GM21717 (cell line): ENCODE results near the gene GPHA2.

Experiments
- ATAC-seq: cut with Tn5 transposase; IDR thresholded peaks from one replicate; pipeline ENCODE4 v1.9.1; 2021; ENCODE audit warnings: mild to moderate bottlenecking, moderate library complexity; ENCODE audit not compliant: unreplicated experiment

The GPHA2 gene

DNA sequence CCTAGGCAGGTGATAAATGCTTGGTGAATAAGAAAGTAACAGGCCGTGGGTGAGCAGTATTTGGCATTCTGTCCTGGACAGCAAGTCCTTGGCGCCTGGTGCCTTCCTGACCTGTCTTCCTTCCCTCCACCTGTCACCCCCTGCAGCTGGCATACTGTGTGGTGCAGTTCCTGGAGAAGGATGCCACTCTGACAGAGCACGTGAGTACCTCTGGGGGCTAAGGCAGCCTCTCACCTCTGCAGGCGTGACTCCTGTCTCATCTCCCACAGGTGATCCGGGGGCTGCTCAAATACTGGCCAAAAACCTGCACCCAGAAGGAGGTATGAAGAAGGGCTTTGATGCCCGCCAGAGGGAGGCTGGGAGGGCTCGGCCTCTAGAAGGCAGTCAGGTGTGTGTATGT lies 4.4 kb downstream of the GPHA2 start:
- no peak for ATAC-seq

DNA sequence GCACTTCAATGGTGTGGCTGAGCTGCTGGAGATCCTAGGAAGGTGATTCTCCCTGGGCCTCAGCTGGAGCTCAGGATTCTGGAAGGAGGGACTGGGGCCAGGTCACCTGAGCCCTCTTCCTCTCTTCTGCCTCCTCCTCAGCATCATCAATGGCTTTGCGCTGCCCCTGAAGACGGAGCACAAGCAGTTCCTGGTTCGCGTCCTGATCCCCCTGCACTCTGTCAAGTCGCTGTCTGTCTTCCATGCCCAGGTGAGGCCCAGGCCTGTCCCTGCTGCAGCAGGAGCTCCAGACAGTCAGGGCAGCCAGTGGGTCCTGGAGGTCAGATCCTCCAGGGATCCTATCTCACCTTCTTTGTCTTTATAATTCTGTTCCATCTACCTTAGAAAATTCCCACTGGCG lies 5.4 kb downstream of the GPHA2 start:
- ATAC-seq = no peak

DNA sequence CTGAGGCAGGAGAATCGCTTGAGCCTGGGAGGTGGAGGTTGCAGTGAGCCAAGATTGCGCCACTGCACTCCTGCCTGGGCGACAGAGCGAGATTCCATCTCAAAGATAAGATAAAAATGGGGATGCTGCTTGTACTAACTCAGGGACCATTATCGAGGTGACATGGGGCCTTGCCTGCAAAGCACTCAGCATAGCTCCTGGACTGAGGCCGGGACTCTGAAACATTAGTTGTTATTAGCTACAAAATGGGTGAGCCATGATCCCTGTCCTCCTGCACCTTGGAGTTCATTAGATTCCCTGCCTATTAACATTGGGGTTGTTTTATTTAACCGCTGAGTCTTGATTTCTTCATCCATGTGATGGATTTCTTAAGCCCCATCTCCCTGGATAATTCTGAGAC lies 6.1 kb downstream of the GPHA2 start:
- no peak for ATAC-seq

DNA sequence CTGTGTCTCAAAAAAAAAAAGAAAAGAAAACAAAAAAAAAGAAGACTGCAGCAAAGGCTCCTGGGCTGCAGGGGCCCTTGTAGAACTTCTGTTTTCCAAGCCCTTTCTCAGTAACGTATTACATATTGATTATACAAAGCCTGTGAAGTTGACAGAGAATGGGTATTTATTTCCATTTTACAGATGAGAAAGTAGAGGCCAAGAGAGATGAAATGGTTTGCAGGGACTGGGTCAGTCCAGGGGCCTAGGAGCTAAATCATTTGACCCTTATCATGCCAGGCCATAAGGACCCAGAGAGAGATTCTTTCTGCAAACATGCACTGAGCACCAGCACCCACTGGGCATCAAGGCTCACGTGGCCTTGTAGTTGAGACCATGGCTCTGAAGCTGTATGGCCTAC lies 6.7 kb downstream of the GPHA2 start:
- ATAC-seq = no peak

DNA sequence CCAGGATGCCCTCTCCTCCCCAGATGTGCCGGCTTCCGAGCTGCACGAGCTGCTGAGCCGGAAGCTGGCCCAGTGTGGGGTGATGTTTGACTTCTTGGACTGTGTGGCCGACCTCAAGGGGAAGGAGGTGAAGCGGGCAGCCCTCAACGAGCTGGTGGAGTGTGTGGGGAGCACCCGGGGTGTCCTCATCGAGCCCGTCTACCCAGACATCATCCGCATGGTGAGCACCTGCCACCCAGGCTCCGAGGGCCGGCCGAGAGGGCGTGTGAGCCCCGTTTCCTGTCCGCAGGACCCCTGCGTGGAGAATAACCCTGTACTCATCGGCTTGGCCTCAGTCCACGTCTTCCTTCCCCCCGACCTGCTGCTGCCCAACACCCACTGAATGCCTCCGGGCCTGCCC lies 9.0 kb downstream of the GPHA2 start:
- ATAC-seq = no peak

DNA sequence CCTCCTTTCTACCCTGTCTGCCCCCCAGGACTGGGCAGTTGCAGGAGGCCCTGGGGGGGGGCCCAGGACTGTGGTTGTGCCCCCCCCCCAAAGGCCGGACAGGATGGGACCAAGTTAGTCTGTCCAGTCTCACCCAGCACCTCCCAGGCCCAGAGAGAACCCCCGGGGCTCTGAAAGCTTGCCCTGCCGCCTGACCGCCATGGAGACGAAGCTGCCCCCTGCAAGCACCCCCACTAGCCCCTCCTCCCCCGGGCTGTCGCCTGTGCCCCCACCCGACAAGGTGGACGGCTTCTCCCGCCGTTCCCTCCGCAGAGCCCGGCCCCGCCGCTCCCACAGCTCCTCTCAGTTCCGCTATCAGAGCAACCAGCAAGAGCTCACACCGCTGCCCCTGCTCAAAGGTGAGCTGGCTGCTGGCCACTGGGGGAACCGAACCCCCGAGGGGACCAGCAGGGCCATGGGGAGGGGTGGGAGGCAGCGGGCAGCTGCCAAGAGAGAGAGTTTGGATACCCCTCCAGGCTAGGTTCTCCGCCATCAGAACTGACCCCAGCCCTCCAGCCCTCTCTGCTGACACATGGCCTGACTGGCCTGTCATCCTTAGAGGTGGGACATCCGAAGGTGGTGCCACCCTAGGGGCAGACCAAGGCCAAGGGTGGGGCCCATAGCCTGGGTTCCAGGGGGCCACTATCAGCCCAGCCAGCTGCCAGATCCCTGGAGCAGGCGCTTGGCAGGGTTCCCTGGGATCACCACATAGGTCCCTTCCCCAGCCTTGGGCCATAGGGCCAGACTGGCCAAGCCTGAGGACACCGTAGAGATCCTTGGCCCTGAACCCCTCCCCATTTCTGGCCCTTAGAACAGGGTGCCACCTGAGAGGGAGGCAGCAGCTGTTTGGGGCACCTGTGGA lies 9.9 kb downstream of the GPHA2 start:
- ATAC-seq = no peak

DNA sequence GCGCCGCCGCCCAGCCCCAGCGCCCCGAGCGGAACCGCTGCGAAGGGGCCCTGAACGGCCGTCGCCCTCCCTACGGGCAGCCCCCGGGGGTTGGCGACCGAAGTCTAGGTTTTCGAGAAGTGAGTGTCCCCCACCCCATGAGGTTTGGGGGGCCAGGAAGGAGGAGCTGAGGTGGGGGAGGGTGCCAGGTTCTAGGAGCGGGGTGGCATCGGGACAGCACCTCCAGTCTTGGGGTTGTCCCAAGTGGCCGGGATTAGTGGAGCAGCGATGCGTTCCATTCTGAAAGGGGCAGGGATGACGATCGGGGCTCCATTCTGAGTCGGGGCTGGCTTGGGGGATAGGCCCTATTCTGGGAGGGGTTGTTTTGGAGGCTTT lies 10.8 kb downstream of the GPHA2 start:
- no peak for ATAC-seq

DNA sequence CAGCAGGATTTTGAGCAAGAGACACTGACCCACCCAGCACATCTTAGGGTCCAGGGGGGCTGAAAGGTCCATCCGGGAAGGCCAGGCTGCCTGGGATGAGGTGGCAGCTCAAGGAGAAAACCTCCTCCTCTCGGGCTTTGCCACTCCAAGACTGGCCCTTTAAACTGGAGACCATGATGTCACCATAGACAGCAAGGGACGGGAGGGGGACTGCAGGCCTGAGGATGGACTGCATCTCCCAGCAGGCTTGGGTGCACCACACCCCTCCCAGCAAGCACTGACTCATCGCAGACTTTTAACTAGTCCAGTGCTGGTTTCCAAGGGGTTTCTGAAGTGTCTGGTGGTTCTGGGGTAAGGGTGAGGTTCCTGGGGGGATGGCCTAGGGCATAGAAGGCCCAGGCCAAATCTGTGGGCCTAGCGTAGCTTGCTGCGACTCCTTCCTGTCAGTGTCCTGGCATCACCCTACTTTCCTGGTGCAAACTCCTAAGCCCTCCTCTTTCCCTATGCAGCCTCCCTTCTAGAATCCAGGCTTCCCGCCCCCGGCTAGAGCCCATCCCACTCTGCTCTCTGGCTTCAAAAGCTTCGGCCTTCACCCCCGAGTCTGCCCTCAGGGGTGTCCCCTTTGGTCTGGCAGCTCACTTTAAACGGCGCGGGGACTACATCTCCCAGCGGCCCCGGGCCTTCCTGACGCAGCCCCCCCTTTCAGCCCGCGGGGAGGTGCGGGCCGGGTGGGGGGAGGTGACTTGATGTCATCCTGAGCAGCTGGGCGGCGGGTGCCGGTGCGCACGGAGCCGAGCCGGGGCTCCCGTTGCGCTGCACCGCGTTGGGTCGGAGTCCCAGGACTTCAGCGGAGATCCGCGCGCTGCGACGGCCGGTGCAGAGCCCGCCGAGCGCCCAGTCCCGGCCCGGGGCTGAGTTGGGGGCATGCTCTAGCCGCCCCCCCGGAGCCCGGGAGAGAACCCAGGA lies 11.5 kb downstream of the GPHA2 start, which contains the start of gene PPP2R5B:
TSS of gene PPP2R5B (plus strand) at position 746 of the 966 bp plus-strand sequence. CDS start 1,046 bp downstream, outside the sequence.
- peak; percentile 65 for ATAC-seq

DNA sequence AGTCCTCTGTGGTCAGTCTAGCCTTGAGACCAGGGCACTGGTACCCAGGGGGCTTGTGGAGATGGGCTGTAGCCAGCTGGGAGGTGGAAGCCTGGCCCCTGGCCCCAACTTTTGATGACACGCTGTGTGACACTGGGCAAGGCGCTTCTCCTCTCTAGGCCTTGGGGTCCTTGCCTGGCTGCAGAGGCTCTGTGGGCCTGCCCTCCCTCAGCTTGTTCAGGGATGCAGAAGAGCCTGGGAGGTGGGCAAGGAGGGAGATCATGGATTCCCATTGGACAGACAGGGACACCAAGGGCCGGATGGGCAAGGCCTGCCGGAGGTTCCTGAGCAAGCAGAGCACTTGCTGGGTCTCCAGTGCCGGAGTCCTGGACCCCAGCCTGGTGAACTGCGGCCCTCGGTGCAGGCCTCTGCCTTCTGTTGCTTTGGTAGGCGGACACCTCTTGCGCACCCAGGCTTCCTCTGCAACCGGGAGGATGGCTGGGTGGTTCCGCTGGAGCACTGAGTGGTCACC lies 12.5 kb downstream of the GPHA2 start:
- no peak for ATAC-seq

DNA sequence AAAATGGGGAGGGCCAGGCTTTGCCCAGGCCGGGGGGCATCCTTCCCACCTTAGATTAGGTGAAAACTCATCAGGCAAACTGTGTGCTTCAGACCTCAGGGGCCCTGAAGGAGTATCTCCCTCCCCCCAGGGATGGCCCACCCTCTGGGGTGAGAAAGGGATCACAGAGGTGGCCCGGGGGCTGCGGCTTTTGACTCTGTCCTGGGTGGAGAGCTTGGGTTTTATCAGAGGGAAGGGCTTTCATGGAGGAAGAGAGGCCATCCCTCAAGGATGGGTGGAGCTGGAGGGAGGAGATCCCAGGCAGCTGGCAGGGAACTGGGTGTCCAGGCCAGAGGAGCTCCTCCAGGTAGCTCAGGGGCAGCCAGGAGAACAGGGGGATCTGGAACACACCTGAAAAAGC lies 14.3 kb downstream of the GPHA2 start:
- ATAC-seq = no peak

DNA sequence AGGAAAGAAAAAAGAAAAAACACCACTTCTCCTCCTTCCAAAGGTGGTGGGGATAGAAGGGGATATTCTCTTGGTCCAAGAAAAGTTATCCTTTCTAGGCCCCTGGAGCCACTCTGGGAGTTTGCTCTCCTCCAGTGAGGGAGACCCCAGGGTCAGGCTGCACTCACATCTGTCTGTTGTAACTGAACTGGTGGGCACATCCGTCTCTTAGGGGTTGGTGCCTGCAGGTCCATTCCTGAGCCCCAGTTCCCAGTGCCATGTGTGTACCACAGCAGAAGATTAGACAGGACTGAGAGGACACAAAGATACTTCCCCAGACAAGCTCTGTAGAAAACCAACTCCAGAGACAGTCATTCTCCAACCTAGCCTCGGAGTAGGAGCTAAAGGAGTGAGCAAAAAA lies 15.6 kb downstream of the GPHA2 start:
- no peak for ATAC-seq

DNA sequence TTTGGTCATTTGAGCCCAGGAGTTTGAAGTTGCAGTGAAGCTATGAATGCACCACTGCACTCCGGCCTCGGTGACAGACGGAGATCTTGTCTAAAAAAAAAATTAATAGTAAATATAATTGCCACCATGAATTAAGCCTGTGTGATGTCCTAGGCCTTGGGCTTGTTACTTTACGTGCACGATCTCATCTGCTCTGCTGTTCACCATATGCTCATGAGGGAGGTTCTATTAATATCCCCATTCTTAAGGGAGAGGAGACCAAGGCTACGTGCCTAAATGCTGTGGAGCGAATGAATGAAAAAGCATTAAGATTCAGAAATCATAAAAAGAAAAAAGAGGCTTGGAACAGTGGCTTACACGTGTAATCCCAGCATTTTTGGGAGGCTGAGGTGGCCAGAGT lies 16.1 kb downstream of the GPHA2 start:
- ATAC-seq = no peak

DNA sequence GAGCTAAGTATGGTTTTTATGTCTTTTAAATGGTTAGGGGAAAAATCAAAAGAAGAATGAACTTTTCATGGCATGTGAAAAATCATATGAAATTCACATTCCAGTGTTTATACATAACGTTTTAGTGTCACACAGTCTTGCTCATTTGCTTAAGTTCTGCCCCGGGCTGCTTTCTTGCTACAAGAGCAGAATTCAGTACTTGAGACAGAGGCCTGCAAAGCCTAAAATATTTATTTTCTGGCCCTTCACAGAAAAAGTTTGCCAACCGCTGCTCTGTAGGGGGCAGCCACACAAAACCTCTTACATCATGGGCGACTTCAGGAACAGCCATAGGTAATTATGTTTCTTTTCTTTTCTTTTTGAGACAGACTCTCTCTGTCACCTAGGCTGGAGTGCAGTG lies 17.7 kb downstream of the GPHA2 start:
- ATAC-seq = no peak

DNA sequence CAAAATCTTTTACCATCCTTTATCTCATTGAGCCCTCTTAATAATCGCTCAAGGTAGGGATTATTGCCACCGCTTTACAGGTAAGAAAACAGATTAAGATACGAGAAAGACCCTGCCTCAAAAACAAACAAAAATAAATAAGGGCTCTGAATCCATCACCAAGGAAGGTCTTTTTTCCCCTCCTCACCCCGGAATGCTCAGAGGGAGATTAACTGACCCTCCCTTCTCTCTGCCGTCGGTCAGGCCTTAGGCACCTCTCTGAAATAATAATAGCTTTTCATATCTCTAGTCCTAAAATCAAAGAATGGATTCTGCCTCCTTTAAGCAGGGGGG lies 18.1 kb downstream of the GPHA2 start:
- no peak for ATAC-seq

DNA sequence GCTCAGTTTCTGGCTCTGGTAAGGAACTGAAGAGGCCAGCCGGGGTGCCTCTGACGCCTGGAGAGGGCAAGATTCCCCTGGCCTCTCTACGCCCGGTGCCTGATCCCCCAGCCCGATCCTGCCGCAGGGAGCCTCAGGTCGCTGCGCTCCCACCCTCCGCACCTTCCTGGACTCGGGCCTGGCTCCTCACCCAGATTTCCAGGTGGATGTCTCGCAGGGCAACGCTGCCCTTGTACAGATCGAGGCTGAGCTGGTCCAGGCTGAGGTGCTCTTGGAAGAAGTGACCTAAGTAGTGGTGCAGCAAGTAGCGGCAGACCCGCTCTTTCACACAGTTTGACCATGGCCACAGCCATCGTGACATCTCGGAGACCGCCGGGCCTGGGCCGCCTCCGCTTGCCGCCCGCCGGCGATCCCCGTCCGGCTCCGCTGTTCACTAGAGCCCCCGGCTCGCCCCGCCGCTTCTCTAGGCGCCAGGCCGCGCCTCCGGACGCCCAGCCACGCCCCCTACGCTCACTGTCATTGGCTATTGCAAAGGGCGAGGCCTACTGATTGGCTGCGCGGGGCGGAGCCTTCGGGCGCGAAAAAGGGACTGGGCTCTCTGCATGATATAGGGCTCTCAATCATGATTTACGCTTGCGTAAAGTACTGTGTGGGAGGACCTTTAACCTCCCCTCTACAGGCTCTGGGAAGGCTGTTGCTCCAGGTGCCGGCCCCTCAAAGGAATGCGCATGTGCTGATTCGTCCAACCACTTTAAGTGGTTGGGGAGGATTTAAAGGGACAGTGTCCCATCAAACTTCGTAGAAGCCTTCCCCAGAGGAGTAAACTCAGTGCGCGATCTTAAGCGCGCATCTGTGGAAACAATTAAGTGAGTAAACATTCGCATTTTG lies 18.7 kb downstream of the GPHA2 start, which contains the start of gene ATG2A:
TSS of gene ATG2A (minus strand) at position 435 of the 888 bp plus-strand sequence. CDS start at position 361, 74 bp downstream.
- ATAC-seq = peak; percentile 80

DNA sequence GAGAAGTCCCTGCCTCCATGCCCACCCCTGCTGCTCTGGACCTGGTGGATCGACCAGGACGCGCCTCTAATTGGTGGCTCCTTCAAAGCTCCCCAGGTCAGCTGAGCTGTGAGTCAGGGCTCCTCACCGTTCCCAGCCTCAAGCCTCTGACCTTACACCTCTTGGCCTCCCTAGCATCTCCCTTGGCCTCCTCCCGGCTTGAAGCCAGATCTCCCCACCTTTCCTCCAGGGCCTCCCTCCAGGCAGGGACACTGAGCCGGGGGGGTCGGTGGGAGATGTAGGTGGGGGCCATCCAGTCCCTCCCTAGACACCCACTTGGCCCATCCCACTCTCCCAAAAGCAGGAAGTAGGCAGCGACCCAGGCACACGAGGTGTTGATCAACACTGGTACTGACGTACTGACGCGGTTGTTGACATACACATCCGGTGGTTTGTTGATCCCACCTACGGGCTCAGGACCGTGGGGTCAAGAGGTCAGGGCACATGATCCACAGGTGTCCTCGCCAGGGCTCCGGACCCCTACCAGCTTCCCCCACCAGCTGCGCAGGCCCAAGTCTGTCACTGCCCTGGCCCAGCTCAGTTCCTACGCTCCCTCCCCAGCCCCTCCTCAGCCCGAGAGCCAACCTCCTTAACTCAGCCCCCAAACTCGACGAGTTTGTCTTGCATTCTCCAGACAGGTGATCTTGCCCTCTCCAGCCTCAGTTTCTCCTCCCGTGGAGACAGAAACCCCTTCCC lies 19.5 kb downstream of the GPHA2 start:
- no peak for ATAC-seq

DNA sequence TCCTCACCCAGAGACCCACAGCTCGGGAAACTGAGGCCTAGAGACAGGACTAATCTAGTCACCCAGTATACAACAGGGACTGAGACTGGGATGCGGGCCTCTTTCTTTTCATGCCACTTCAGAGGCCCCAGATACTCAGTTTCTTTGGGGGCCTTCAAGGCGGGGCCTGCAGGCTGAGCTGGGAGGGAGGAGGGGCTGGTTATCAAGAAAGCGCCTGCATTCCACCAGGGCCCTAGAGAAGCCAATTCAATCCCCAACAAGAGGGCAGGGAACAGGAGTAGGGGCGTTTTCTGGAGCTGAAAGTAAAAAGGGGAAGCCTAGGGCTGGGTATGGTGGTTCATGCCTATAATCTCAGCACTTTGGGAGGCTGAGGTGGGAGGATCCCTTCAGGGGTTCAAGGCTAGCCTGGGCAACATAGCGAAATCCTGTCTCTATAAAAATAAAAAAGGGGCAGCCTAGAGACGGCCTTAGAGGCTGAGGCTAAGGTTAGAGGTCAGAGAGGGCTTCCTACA lies 20.3 kb downstream of the GPHA2 start:
- ATAC-seq = no peak

DNA sequence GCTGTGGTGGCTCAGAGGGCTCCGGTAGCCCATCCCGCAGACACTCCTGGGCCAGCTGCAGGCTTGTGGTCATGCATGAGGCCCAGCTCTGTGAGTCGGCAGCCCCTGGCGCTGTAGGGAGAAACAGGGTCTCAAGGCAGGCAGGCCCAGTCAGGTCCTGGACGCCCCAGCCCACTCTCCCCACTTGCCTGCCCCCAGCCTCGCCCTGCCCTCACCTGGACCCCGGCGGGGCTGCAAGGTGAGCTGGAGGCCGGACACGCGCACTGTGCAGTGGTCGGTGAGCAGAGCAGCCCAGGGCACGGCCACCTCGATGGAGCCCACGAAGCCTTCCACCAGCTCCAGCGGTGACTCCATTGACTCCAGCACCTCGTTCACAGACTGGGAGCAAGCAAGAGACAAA lies 21.6 kb downstream of the GPHA2 start:
- no peak for ATAC-seq

DNA sequence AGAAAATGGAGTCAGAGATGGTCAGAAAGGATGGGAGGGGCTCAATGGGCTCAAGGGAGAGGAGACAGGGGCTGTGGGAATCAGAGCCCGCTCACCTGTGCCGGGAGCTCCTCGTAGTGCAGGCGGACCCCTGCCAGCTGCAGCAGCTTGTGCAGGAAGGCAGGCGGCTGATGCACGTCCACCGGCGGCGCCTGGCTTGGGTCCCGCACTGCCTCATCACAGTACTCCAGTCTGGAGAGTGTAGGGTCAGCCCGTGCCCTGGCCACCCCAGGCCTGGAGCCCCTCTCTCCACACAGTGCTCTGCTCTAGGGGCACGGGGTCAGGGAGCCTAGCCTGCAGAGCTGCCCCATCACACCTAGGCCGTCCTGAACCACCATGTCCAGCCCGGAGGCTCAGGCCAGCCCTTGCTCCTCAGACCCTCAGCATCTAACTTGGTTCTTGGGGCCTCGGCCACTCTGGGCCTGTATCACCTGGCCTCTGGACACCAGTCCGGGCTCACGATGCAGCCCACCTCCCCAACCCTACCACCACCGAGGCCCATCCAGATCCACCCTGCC lies 22.4 kb downstream of the GPHA2 start:
- no peak for ATAC-seq
